ENCODE results near the gene IPMK. TPM values are rescaled to one million over a fixed set of nuclear protein-coding genes. Genes with fewer than 3 reads are reported as not detected.
A peak's percentile ranks its signal among the peaks of the same experiment; 100 is the strongest.

IPMK gene
- total RNA-seq, 4 donors from 2014 or later = 3.4 to 5.5 (median 4.3) TPM

- peaks cover 13 to 33% (median 30%) of the 10 kb centered on the region in 4 donors for H3K4me1 ChIP-seq
- no peak for TF ChIP-seq CTCF (IDR thresholded peaks at IDR 0.05)
- TF ChIP-seq POLR2AphosphoS5 (IDR thresholded peaks at IDR 0.05) = no peak
- TF ChIP-seq EP300 (IDR thresholded peaks at IDR 0.05) = no peak
- H3K27me3 ChIP-seq = no peaks in the 10 kb centered on the region
- no peaks in the 10 kb centered on the region for H3K9me3 ChIP-seq
- no peaks in the 10 kb centered on the region for H3K36me3 ChIP-seq
- peak overlapping the region; percentile 93 to 98 (median 98) for H3K27ac ChIP-seq (replicated peaks in 1 of 4)
- peak overlapping the region; percentile 81 to 89 (median 84) for H3K4me3 ChIP-seq
- WGBS = 8% methylated on average over 14 of the region's 14 CpGs
- DNase-seq (ENCODE audit: extremely low spot score) = no peak
- intact Hi-C loops (cut with DNase I) = loop anchor here (5.0 kb wide), 1 partner anchor 496 kb away; no protein-coding TSS in a partner anchor
Observed at GRCh38 chr10:58266003-58266825, 1.5 kb downstream of the IPMK start.

GRCh38 chr10:58265249-58265648, 2.4 kb downstream of the IPMK start:
- intact Hi-C loops (cut with DNase I) = loop anchor here (5.0 kb wide), 1 partner anchor 497 kb away; no protein-coding TSS in a partner anchor
- Histone ChIP-seq H3K27ac (replicated peaks in 1 of 4) (peak overlapping the region in 1 of 4 donors; percentile 98), H3K9me3 (no peaks in the 10 kb centered on the region), H3K4me1 (peaks cover 8 to 27% (median 24%) of the 10 kb centered on the region in 4 donors), H3K4me3 (peak overlapping the region in 1 of 4 donors; percentile 82), H3K27me3 (no peaks in the 10 kb centered on the region), H3K36me3 (no peaks in the 10 kb centered on the region)
- TF ChIP-seq EP300 (IDR thresholded peaks at IDR 0.05) (no peak), POLR2A (IDR thresholded peaks at IDR 0.05; ENCODE audit: low read depth) (no peak), CTCF (IDR thresholded peaks at IDR 0.05) (no peak), POLR2AphosphoS5 (IDR thresholded peaks at IDR 0.05) (no peak)
- DNase-seq (ENCODE audit: extremely low spot score) = no peak
- WGBS = 38% methylated on average over 1 of the region's 1 CpG

- H3K4me1 ChIP-seq = peaks cover 8 to 25% (median 19%) of the 10 kb centered on the region in 4 donors
- no peak overlapping the region for H3K4me3 ChIP-seq
- 73% methylated on average over 5 of the region's 5 CpGs for WGBS
- no peaks in the 10 kb centered on the region for H3K27me3 ChIP-seq
- no peak for DNase-seq (ENCODE audit: extremely low spot score)
- no peak for TF ChIP-seq POLR2A (IDR thresholded peaks at IDR 0.05; ENCODE audit: low read depth)
- no peak for TF ChIP-seq POLR2AphosphoS5 (IDR thresholded peaks at IDR 0.05)
- no peak for TF ChIP-seq EP300 (IDR thresholded peaks at IDR 0.05)
- no peak for TF ChIP-seq CTCF (IDR thresholded peaks at IDR 0.05)
- intact Hi-C loops (cut with DNase I) = loop anchor here (5.0 kb wide), 1 partner anchor 498 kb away; no protein-coding TSS in a partner anchor
- H3K27ac ChIP-seq (replicated peaks in 1 of 4) = no peak overlapping the region
- H3K36me3 ChIP-seq = no peaks in the 10 kb centered on the region
- no peaks in the 10 kb centered on the region for H3K9me3 ChIP-seq
Observed at GRCh38 chr10:58264780-58265179, 2.9 kb downstream of the IPMK start.

- intact Hi-C loops (cut with DNase I) = no loop called here
- Histone ChIP-seq H3K9me3 (no peaks in the 10 kb centered on the region), H3K4me1 (peaks cover 8 to 20% (median 18%) of the 10 kb centered on the region in 4 donors), H3K4me3 (no peak overlapping the region), H3K36me3 (no peaks in the 10 kb centered on the region), H3K27ac (replicated peaks in 1 of 4) (no peak overlapping the region), H3K27me3 (no peaks in the 10 kb centered on the region)
- DNase-seq (ENCODE audit: extremely low spot score) = no peak
- TF ChIP-seq POLR2A (IDR thresholded peaks at IDR 0.05; ENCODE audit: low read depth) (no peak), EP300 (IDR thresholded peaks at IDR 0.05) (no peak), POLR2AphosphoS5 (IDR thresholded peaks at IDR 0.05) (no peak), CTCF (IDR thresholded peaks at IDR 0.05) (no peak)
Observed at GRCh38 chr10:58262766-58263165, 4.9 kb downstream of the IPMK start.

Data from esophagus muscularis mucosa (tissue), 4 donors.